ENCODE data around the gene MAD1L1.

Gene MAD1L1

DNA sequence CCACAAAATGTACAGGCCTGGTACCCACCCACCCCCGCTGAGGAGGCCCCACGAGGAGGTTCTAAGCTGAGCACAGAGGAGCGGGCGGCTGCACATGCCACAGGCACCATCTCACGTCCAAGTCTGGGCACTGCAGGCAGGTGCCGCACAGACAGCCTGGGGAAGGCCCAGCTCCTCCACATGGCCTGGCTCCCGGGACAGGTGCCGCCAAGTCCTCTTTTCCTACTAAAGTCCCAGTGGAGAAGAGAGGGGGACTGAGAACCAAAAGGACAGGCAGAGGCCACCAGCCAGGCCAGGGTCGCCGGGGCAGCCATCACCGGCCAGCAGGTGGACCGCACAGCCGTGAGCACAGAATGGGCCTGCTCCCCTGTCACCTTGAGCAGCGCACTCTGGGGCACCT lies 91.1 kb downstream of the MAD1L1 start:
- no peaks in the 10 kb centered on the region for H3K9me3 ChIP-seq (ENCODE audit: control insufficient read depth in 2 of 2, low read length in 2 of 2)
- no peak overlapping the region for H3K27ac ChIP-seq (ENCODE audit: low read depth in 2 of 2, low read length in 2 of 2)
- peaks cover 0 to 8% of the 10 kb centered on the region in 2 donors for H3K36me3 ChIP-seq (ENCODE audit: control insufficient read depth in 2 of 2, insufficient read depth in 2 of 2, low read length in 2 of 2)
- H3K4me3 ChIP-seq (ENCODE audit: low read length in 2 of 2), result no peak overlapping the region
- no peaks in the 10 kb centered on the region for H3K4me1 ChIP-seq (ENCODE audit: control insufficient read depth in 2 of 2, insufficient read depth in 2 of 2, low read length in 2 of 2)
- H3K9ac ChIP-seq (ENCODE audit: low read depth in 1 of 2, low read length in 2 of 2), result no peak overlapping the region
- no peaks in the 10 kb centered on the region for H3K27me3 ChIP-seq (ENCODE audit: control insufficient read depth in 2 of 2, insufficient read depth in 2 of 2, low read length in 2 of 2)

DNA sequence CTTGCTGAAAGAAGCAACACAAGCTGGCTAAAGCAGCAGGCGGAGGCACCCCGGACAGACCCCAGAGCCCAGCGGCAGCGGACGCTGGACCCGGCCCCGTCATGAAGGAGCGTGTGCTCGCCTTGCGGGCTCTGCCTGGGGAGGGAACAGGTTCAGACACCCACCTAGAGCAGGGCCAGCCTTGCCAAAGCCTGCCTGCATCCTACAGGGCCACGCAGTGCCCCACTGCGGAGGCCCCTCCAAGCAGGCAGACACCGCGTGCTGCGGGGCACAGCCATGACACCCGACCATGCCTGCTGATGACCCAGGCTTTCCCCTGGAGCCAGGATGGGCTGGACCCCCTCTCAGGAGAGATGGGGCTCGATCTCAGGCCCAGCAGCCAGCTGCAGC lies 91.7 kb downstream of the MAD1L1 start:
- peaks cover 0 to 5% of the 10 kb centered on the region in 2 donors for H3K36me3 ChIP-seq (ENCODE audit: control insufficient read depth in 2 of 2, insufficient read depth in 2 of 2, low read length in 2 of 2)
- no peaks in the 10 kb centered on the region for H3K4me1 ChIP-seq (ENCODE audit: control insufficient read depth in 2 of 2, insufficient read depth in 2 of 2, low read length in 2 of 2)
- no peaks in the 10 kb centered on the region for H3K9me3 ChIP-seq (ENCODE audit: control insufficient read depth in 2 of 2, low read length in 2 of 2)
- H3K9ac ChIP-seq (ENCODE audit: low read depth in 1 of 2, low read length in 2 of 2), result no peak overlapping the region
- no peaks in the 10 kb centered on the region for H3K27me3 ChIP-seq (ENCODE audit: control insufficient read depth in 2 of 2, insufficient read depth in 2 of 2, low read length in 2 of 2)
- no peak overlapping the region for H3K4me3 ChIP-seq (ENCODE audit: low read length in 2 of 2)
- H3K27ac ChIP-seq (ENCODE audit: low read depth in 2 of 2, low read length in 2 of 2), result no peak overlapping the region

DNA sequence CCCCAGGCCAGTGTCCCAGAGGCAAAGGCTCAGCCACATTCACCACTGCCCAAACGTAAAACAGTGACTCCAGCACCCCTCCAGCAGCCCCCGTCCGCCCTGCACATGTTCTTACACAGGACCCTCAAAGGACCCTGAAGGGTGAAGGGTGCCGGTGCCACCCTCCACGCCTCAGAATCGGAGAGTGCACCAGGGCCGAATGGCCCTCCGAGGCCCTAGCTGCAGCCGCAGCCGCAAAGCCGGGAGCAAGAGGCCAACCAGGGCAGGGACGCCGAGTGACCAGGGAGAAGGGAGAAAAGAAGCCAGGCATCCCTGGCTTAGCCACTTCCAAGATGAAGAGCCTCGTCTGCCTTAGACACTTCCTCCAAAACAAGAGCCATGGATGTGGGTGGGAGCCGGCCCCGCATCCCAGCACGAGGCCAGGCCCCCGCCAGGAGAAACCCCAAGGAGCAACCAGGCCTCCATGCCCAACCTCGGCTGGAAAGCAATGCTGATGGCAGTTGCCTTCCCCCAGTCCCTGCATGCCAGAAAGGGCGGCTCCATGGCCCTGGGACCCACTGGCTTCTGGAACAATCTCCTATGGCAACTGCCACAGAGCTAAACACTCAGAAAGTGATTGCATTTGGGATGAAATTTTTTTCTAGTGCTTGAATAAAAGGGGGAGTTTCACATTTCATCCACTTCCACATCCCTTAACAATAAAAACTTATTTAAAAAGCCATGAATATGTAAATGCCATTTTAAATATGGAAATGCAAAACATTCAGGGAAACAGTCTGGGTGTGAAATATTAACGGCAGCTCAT lies 92.3 kb downstream of the MAD1L1 start:
- Histone ChIP-seq H3K36me3 (ENCODE audit: control insufficient read depth in 2 of 2, insufficient read depth in 2 of 2, low read length in 2 of 2) (no peaks in the 10 kb centered on the region), H3K4me3 (ENCODE audit: low read length in 2 of 2) (no peak overlapping the region), H3K9me3 (ENCODE audit: control insufficient read depth in 2 of 2, low read length in 2 of 2) (no peaks in the 10 kb centered on the region), H3K4me1 (ENCODE audit: control insufficient read depth in 2 of 2, insufficient read depth in 2 of 2, low read length in 2 of 2) (no peaks in the 10 kb centered on the region), H3K27me3 (ENCODE audit: control insufficient read depth in 2 of 2, insufficient read depth in 2 of 2, low read length in 2 of 2) (no peaks in the 10 kb centered on the region), H3K27ac (ENCODE audit: low read depth in 2 of 2, low read length in 2 of 2) (no peak overlapping the region), H3K9ac (ENCODE audit: low read depth in 1 of 2, low read length in 2 of 2) (no peak overlapping the region)

DNA sequence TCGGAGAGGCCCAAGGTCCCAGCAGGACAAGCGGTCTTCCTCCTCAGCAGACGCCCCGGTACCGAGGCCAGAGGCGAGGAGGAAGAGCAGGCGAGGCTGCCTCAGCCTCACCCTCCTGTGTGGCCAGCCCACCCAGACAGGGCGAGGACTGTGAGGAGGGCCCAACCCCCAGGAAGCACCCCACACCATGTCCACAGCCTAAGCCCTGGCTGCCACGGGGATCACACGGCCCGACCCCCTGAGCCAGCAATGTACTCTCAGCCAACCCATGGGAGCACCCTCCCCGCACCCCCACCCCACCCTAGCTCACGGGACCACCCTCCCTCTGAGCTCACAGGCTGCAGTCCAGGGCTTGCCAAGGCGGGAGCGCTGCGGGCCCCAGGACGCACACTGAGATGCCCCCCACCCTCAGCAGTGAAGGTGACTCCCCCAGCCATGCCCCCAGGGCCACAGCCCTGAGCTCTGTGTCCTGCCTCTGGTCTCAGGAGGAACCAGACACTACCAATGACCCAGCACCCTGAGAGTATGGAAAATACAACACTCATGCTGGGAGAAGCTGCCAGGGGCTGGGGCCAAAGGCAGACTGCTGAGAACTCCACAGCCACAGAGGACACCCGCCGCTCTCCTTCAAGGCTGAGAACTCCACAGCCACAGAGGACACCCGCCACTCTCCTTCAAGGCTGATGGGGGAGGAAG lies 93.6 kb downstream of the MAD1L1 start:
- no peaks in the 10 kb centered on the region for H3K4me1 ChIP-seq (ENCODE audit: control insufficient read depth in 2 of 2, insufficient read depth in 2 of 2, low read length in 2 of 2)
- no peaks in the 10 kb centered on the region for H3K9me3 ChIP-seq (ENCODE audit: control insufficient read depth in 2 of 2, low read length in 2 of 2)
- no peak overlapping the region for H3K9ac ChIP-seq (ENCODE audit: low read depth in 1 of 2, low read length in 2 of 2)
- H3K27ac ChIP-seq (ENCODE audit: low read depth in 2 of 2, low read length in 2 of 2), result no peak overlapping the region
- H3K36me3 ChIP-seq (ENCODE audit: control insufficient read depth in 2 of 2, insufficient read depth in 2 of 2, low read length in 2 of 2), result peaks cover 0 to 2% of the 10 kb centered on the region in 2 donors
- no peak overlapping the region for H3K4me3 ChIP-seq (ENCODE audit: low read length in 2 of 2)
- H3K27me3 ChIP-seq (ENCODE audit: control insufficient read depth in 2 of 2, insufficient read depth in 2 of 2, low read length in 2 of 2), result no peaks in the 10 kb centered on the region

DNA sequence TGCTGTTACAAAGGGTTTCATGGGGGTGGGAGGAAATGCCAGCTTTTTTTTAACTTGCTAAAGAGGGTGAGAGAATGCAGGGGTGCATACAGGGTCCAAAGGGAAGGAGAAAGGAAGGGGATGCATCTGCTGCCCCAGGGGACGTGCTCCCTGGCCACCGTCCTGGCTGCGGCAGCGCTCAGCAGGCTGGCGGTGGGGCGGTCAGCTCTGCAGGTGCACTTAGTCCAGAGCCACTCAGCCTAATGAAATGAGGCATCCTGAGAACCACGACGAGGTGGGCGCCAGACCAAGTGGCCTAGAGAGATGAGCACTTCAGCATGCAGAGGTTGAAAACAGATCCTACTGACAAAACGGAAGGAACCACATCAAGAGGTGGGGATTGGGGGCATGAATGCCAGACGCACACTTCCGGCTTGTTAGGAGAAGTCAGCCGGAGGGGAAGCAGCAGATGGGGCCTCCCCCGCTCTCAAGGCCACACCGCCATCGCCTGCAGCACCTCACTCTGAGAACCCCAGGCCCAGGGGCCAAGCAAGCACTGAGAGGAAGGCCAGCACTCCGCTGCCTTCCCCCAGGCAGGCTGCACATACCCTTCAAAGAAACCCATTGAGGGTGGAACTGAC lies 94.5 kb downstream of the MAD1L1 start:
- Histone ChIP-seq H3K4me3 (ENCODE audit: low read length in 2 of 2) (no peak overlapping the region), H3K27ac (ENCODE audit: low read depth in 2 of 2, low read length in 2 of 2) (no peak overlapping the region), H3K27me3 (ENCODE audit: control insufficient read depth in 2 of 2, insufficient read depth in 2 of 2, low read length in 2 of 2) (no peaks in the 10 kb centered on the region), H3K4me1 (ENCODE audit: control insufficient read depth in 2 of 2, insufficient read depth in 2 of 2, low read length in 2 of 2) (no peaks in the 10 kb centered on the region), H3K36me3 (ENCODE audit: control insufficient read depth in 2 of 2, insufficient read depth in 2 of 2, low read length in 2 of 2) (peaks cover 0 to 2% of the 10 kb centered on the region in 2 donors), H3K9me3 (ENCODE audit: control insufficient read depth in 2 of 2, low read length in 2 of 2) (no peaks in the 10 kb centered on the region), H3K9ac (ENCODE audit: low read depth in 1 of 2, low read length in 2 of 2) (no peak overlapping the region)

DNA sequence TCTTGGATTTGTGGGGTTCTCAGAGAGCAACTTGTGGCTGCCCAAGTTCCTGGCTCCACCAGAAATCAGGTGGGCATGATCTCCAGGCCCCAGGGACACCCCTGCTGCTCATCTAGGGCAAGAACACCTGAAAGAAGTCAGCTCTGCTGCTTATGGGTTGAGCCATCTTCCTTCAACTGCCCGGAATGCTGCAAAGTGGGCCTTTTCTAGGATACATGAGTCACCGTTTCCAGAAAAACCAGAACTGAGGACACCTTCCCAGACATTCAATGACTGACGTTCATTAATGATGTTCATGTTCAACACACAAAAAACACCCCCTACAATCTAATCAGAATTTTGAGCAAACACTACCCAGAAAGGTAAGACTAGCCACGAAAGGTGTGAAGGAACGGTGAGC lies 98.0 kb downstream of the MAD1L1 start:
- Histone ChIP-seq H3K27ac (ENCODE audit: low read depth in 2 of 2, low read length in 2 of 2) (no peak overlapping the region), H3K27me3 (ENCODE audit: control insufficient read depth in 2 of 2, insufficient read depth in 2 of 2, low read length in 2 of 2) (no peaks in the 10 kb centered on the region), H3K36me3 (ENCODE audit: control insufficient read depth in 2 of 2, insufficient read depth in 2 of 2, low read length in 2 of 2) (peaks cover 0 to 2% of the 10 kb centered on the region in 2 donors), H3K4me3 (ENCODE audit: low read length in 2 of 2) (no peak overlapping the region), H3K9ac (ENCODE audit: low read depth in 1 of 2, low read length in 2 of 2) (no peak overlapping the region), H3K4me1 (ENCODE audit: control insufficient read depth in 2 of 2, insufficient read depth in 2 of 2, low read length in 2 of 2) (no peaks in the 10 kb centered on the region), H3K9me3 (ENCODE audit: control insufficient read depth in 2 of 2, low read length in 2 of 2) (no peaks in the 10 kb centered on the region)

DNA sequence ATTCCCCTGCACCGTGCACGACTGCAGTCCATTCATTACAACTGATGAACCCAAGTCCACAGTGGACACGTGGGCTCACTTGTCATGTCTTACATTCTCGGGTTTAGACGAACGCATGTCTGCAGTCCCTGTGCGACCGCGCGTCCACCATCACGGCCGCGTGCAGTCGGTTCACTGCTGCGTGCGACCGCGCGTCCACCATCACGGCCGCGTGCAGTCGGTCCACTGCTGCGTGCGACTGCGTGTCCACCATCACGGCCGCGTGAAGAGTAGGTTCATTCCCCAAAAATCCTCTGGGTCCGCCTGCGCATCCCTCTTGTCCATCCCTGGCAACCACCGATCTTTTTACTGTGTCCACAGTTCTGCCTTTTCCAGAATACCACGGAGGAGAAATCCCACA lies 100.5 kb downstream of the MAD1L1 start:
- no peak overlapping the region for H3K9ac ChIP-seq (ENCODE audit: low read depth in 1 of 2, low read length in 2 of 2)
- H3K9me3 ChIP-seq (ENCODE audit: control insufficient read depth in 2 of 2, low read length in 2 of 2), result no peaks in the 10 kb centered on the region
- no peaks in the 10 kb centered on the region for H3K4me1 ChIP-seq (ENCODE audit: control insufficient read depth in 2 of 2, insufficient read depth in 2 of 2, low read length in 2 of 2)
- H3K27me3 ChIP-seq (ENCODE audit: control insufficient read depth in 2 of 2, insufficient read depth in 2 of 2, low read length in 2 of 2), result no peaks in the 10 kb centered on the region
- no peak overlapping the region for H3K4me3 ChIP-seq (ENCODE audit: low read length in 2 of 2)
- H3K27ac ChIP-seq (ENCODE audit: low read depth in 2 of 2, low read length in 2 of 2), result no peak overlapping the region
- H3K36me3 ChIP-seq (ENCODE audit: control insufficient read depth in 2 of 2, insufficient read depth in 2 of 2, low read length in 2 of 2), result peaks cover 0 to 2% of the 10 kb centered on the region in 2 donors

DNA sequence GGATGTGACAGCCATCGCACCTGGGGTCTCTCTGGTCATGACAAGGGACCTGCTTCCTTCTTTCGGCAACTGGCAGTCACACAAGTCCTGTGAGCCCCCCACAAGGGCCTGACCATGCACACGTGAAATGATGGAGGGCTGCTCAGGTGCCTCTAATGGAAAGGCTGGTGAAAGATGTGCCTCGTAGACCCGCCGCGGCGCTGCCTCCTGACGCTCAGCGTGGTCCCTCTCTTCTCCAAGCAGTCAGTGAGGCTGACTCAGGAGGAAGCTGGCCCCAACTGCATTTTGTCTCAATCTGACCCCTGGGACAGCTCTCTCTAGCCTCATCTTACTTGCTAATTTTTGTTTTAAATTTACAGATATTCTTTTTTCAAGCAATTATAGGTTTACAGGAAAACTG lies 100.9 kb downstream of the MAD1L1 start:
- peaks cover 0 to 2% of the 10 kb centered on the region in 2 donors for H3K36me3 ChIP-seq (ENCODE audit: control insufficient read depth in 2 of 2, insufficient read depth in 2 of 2, low read length in 2 of 2)
- H3K27ac ChIP-seq (ENCODE audit: low read depth in 2 of 2, low read length in 2 of 2), result no peak overlapping the region
- H3K4me1 ChIP-seq (ENCODE audit: control insufficient read depth in 2 of 2, insufficient read depth in 2 of 2, low read length in 2 of 2), result no peaks in the 10 kb centered on the region
- no peak overlapping the region for H3K4me3 ChIP-seq (ENCODE audit: low read length in 2 of 2)
- H3K9ac ChIP-seq (ENCODE audit: low read depth in 1 of 2, low read length in 2 of 2), result no peak overlapping the region
- H3K9me3 ChIP-seq (ENCODE audit: control insufficient read depth in 2 of 2, low read length in 2 of 2), result no peaks in the 10 kb centered on the region
- H3K27me3 ChIP-seq (ENCODE audit: control insufficient read depth in 2 of 2, insufficient read depth in 2 of 2, low read length in 2 of 2), result no peaks in the 10 kb centered on the region

DNA sequence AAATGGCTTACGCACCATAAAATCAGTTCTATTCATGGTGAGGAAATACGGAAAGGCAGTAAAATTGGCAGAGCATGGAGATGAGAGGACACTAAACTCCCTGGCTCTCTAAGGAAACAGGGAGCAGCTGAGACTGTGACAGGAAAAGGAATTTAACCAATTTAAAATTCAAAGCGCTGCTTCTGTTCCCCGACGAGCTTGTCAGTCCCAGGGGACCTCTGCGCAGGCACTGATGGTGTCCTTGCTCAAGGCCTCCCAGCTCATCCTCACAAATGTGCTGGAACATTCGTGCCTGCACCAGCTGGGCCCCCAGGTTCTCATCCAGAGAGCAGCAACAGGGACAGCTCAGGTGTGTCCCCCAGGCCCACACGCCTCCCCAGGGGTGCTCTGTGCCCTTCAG lies 101.4 kb downstream of the MAD1L1 start:
- Histone ChIP-seq H3K4me3 (ENCODE audit: low read length in 2 of 2) (no peak overlapping the region), H3K9me3 (ENCODE audit: control insufficient read depth in 2 of 2, low read length in 2 of 2) (no peaks in the 10 kb centered on the region), H3K9ac (ENCODE audit: low read depth in 1 of 2, low read length in 2 of 2) (no peak overlapping the region), H3K4me1 (ENCODE audit: control insufficient read depth in 2 of 2, insufficient read depth in 2 of 2, low read length in 2 of 2) (no peaks in the 10 kb centered on the region), H3K36me3 (ENCODE audit: control insufficient read depth in 2 of 2, insufficient read depth in 2 of 2, low read length in 2 of 2) (peaks cover 0 to 2% of the 10 kb centered on the region in 2 donors), H3K27me3 (ENCODE audit: control insufficient read depth in 2 of 2, insufficient read depth in 2 of 2, low read length in 2 of 2) (no peaks in the 10 kb centered on the region), H3K27ac (ENCODE audit: low read depth in 2 of 2, low read length in 2 of 2) (no peak overlapping the region)

DNA sequence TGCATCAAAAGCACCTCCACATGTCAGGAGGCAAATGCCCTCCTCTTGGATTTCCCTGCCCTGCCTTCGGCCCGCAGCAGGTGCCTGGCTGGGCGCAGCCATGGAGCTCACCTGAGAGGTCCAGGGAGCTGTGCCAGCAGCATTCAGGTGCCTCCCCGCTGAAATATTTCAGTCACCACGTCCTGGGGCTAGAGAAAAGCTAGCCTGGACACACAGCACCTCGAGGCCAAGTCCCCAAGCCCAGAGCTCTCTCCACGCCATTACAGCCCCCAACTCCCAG lies 102.7 kb downstream of the MAD1L1 start:
- H3K9me3 ChIP-seq (ENCODE audit: control insufficient read depth in 2 of 2, low read length in 2 of 2), result no peaks in the 10 kb centered on the region
- H3K4me1 ChIP-seq (ENCODE audit: control insufficient read depth in 2 of 2, insufficient read depth in 2 of 2, low read length in 2 of 2), result no peaks in the 10 kb centered on the region
- peaks cover 0 to 4% of the 10 kb centered on the region in 2 donors for H3K36me3 ChIP-seq (ENCODE audit: control insufficient read depth in 2 of 2, insufficient read depth in 2 of 2, low read length in 2 of 2)
- no peak overlapping the region for H3K4me3 ChIP-seq (ENCODE audit: low read length in 2 of 2)
- H3K27me3 ChIP-seq (ENCODE audit: control insufficient read depth in 2 of 2, insufficient read depth in 2 of 2, low read length in 2 of 2), result no peaks in the 10 kb centered on the region
- no peak overlapping the region for H3K9ac ChIP-seq (ENCODE audit: low read depth in 1 of 2, low read length in 2 of 2)
- H3K27ac ChIP-seq (ENCODE audit: low read depth in 2 of 2, low read length in 2 of 2), result no peak overlapping the region

All from mucosa of rectum (tissue), 2 donors.